ENCODE measurements around the gene AGAP1.

AGAP1 gene

DNA sequence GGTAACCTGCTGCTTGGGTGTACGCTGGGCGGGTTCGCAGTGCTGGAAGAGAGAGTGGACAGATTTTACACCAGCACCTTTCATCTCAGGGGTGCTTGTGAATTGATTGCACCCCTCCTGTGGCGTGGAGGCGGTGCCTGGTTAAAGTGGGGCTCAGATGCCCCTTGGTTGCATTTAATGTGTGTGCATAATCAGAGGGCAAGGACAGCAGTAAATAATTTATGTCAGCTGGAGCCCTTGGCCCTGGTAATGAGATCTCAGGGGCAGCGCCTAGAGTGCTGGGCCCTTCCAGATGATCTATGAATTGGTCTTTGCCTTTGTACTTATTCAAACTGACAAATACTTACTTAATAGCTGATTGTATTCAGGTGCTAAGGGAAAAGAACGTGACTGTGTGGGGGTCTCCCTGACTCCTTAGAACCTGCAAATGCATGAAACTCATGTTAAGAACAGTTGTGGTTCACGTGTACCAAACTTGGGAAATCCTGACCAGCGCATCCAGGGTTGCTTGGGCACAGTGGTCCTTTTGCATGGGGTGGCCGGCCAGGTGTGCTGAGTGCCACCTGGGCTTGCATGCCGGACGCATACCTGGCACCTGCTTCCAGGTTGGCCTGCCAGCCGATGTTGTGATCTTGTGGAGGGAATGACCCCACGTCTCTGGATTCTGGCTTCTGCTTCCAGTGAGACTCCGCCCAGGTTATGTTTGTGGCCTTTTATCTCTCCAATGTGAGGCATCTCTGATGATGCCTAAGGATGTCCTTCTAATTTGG is 118.5 kb downstream of the AGAP1 start:
- no peak for DNase-seq

GRCh38 chr2:235613649-235614048 is 119.8 kb downstream of the AGAP1 start:
- DNase-seq = no peak

GRCh38 chr2:235614176-235614860 is 120.5 kb downstream of the AGAP1 start:
- no peak for DNase-seq

DNA sequence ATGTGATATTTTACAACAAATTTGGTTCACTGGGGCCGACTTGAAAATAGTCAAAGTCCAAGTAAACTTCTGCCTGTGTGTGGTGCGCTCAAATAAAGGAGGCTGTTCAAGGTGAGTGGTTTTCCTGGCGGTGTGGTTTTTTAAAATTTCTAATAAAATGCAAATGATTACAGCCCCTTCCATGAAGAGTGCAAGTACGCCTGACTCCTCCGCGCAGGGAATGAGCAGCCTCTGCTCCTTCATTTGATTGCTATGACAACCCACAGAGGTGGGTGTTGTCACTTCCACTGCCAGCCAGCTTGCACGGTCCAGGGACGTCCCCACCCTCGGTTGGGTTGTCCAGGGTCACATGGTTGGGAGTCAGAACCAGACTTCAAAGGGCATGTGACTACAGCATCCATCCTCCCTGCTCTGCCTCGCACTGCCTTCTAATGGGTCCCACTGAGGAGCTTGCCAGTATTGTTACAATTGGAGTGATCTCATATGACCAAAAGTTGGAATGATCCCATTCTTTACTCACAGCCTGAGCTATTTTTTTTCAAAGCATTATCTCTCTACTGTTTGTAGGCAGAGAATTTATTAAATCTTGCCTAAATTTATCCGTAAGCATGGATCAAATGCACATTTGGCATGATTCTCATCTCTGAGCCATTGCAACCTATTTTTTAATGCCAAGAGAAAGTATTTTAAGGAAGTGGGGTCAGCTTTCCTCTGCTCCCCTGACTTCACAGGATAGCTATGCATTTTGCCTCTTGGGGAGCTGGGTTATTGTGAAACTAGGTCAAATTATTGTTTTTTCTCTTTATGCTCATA is 121.3 kb downstream of the AGAP1 start:
- DNase-seq = no peak

- no peak for DNase-seq
These were observed 123.0 kb downstream of the AGAP1 start for GRCh38 chr2:235616885-235617284.

DNA sequence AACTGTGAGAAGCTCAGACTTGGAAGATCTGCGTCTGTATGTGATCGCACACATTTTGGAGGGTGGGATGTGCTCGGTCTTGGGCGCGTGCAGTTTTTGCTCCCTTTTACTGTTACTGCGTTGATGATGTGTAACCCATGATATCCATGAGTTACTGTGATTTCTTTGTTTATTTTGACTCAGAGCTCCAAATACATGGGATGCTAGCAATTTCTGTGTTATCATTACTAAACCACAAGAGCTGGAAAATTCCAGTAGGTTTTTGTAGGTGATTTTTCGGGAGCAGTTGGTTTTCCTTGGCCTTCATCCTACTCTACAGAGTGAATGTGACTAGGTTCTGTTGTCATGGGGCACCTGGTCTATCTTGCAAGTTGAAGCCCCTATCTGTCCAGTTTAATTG is 124.2 kb downstream of the AGAP1 start:
- no peak for DNase-seq

DNA sequence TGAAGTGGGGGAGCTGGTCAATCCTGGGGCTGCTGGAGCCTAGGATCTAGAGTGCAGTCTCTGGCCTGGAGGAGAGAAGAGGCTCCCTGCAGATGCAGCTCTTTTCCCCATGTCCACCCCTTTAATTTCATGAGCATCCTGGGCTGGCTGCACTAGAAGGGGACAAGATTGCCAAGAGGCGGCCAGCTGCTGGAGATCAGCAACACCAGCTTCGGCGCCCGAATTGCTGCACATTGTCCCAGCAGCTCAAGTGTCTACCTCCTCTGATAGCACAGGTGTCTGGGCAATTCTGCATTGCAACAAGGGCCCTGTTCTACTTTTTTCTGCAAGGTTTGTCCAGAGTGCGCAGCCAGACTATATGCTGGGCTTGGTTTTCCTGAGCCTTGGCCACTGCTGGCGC is 125.7 kb downstream of the AGAP1 start:
- no peak for DNase-seq

- DNase-seq = no peak
These were observed 127.9 kb downstream of the AGAP1 start for GRCh38 chr2:235621736-235622135.

DNA sequence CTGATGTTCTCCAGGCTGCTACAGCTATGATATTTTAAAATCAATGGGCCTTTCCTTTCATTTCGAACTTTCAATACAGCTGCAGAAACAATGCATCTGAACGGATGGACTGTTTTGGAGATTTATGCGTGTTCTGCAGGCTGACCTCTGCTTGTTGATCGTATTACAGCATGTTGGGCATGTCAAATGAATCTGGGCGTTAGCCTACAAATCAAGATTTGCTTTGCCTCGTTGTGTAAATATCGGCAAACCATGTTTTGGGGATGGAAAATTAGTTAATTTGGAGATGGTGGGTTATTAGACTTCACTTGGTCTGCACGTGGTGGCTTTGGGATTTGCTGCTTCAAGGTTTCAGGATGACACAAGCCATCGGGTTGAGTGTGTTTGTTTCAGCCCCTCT is 129.3 kb downstream of the AGAP1 start:
- DNase-seq = no peak

DNA sequence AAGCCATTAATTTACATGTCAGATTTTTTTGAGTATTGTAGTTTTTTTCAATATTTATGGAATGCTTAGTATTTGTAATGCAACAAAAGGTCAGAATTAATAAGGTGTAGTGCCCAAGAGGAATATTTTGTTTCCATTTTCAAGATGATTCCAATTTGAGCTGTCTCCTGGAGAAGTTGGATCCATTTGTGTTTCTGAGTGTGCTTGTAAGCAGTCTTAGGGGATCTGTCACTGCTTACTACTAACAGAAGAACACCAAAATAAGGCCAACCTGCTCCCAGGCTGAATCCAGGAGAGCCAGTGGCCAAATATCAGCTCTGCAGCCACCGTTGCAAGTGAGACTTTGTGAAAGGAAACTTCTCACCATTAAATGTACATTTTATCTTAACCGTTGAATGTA is 129.9 kb downstream of the AGAP1 start:
- DNase-seq = no peak

GRCh38 chr2:235626658-235627057 is 132.8 kb downstream of the AGAP1 start:
- no peak for DNase-seq

DNA sequence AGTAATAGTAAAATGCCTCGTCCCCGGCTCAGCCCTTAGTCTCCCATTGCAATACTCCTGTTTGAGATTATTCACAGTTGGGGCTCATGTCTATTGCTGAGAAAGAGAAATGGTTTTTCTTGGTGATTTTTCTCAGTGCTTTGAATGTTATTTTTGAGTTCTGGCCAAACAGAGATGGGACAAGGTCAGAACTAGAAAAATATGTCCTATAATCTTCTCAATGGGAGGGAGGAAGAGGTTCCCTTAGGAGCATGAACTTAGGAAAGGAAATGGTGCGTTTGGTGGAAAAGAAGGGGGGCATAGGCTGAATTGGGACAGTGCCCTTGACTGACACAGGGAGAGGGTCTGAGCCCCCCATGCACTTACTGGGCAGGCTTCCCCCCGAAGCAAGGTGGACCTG is 133.8 kb downstream of the AGAP1 start:
- DNase-seq = no peak

GRCh38 chr2:235630718-235631296 is 137.0 kb downstream of the AGAP1 start:
- no peak for DNase-seq

DNA sequence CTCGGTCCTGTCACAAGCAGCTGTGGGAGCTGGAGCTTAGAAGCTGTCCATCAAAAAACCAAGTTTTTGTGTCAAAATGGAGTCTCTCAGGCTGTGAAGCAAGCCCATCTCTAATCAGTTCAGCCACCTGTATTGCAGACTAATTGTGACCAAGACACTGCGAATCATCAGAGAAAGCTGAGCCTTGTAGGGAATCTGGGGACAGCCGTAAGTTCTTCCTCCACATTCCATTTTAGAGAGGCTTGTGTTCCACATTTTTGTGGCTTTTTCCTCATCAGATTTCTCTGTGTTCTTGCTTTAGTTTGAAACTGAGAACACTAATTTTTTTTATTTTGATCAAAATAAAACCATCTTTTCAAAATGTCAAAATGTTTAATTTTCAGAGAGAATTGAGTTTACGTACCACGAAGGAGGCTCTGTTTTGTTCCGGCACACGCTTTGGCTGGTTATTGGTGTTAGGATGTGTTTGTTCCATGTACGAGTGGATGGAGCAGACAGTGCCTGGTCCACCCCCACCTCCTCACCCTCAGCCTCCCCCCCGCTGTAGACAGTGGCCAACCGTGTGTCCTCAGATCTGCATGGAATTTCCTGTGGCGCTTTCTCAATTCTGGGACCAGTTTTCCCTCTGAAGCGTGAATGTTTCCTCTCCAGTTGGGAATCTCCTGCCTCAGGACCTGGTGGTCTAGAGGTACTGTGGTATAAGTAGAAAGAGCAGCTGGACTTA is 140.8 kb downstream of the AGAP1 start:
- no peak for DNase-seq

GRCh38 chr2:235636546-235636945 is 142.7 kb downstream of the AGAP1 start:
- DNase-seq = no peak

- DNase-seq = no peak
These were observed 144.1 kb downstream of the AGAP1 start for GRCh38 chr2:235637896-235638295.

- DNase-seq = no peak
These were observed 144.9 kb downstream of the AGAP1 start for GRCh38 chr2:235638541-235639427.

DNA sequence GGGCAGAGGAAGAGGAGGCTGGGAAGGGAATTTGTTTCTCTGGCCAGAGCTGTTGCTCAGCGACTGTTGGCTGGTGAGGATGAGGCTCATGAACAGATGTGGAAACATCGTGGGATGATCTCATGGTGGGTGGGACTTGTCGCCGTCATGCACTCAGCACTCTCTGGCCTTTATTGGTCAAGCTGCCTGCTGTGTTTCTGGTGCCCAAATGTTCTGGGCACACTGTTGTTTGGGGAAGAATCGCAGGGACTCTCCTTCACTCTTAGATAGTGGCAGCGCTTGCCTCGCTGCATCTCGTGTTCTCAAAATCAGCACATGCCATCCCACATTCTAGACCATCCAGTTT is 145.6 kb downstream of the AGAP1 start:
- no peak for DNase-seq

- DNase-seq = no peak
These were observed 146.0 kb downstream of the AGAP1 start for GRCh38 chr2:235639885-235640284.

DNA sequence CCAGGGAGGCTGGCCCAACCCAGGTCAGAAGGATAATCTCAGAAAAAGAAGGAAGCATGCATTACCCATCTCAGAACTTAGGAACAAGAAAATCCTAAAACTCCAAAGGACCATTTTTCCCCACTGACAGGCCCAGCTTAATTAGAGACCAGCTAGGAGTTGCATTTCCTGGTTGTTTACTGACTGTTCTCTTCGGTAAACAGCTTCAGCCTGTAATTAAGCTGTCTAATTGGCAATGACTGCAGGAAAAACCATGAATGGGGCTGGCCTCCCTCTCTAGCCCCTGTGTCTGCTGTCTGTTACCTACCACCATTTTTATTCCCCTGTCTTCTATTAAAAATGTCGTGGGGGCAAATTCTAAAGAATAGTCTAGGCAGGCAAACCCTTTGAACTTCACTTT is 146.5 kb downstream of the AGAP1 start:
- DNase-seq = no peak

- DNase-seq = no peak
These were observed 147.3 kb downstream of the AGAP1 start for GRCh38 chr2:235640926-235641723.
